Heart right ventricle (tissue), 16 donors: ENCODE data around the gene COMMD3. TPM values are rescaled to one million over a fixed set of nuclear protein-coding genes. Genes with fewer than 3 reads are reported as not detected.
"Not testable (repeated sequence)": the region's sequence is repeated elsewhere in the genome, so short reads cannot be mapped to it uniquely, and the experiment has no call there.

Source experiments
- ATAC-seq, 8 donors: fragments of 200-7000 bp; cut with Tn5 transposase; one replicate each; pipeline ENCODE4 v1.9.1; 2020; ENCODE audit warnings: mild to moderate bottlenecking in 8 of 8, moderate library complexity in 8 of 8, moderate number of reproducible peaks in 1 of 8
- DNase-seq, 2 donors: peaks; one replicate each; pipeline ENCODE4 v3.0.0-alpha.2; 2020
- H3K27ac ChIP-seq, 10 donors: fragments of 200-600 bp; sonication (generic) in 2 of 10; one replicate each; pipeline versions ENCODE4 v1.5.0 to v1.8.0; 2020 to 2022; ENCODE audit warnings: mild to moderate bottlenecking in 3 of 10
- H3K27me3 ChIP-seq, 7 donors: fragments of 200-600 bp; one replicate each; pipeline ENCODE4 v1.8.0; 2021 to 2022; ENCODE audit warnings: mild to moderate bottlenecking in 2 of 7
- H3K36me3 ChIP-seq, 9 donors: fragments of 200-600 bp; sonication (generic) in 1 of 9; one replicate each; pipeline versions ENCODE4 v1.5.0 to v1.8.0; 2020 to 2022; ENCODE audit warnings: mild to moderate bottlenecking in 2 of 9
- H3K4me1 ChIP-seq, 9 donors: fragments of 200-600 bp; sonication (generic) in 1 of 9; one replicate each; pipeline versions ENCODE4 v1.5.0 to v1.8.0; 2020 to 2022; ENCODE audit warnings: mild to moderate bottlenecking in 4 of 9
- H3K4me3 ChIP-seq, 10 donors: fragments of 200-600 bp; sonication (generic) in 2 of 10; one replicate each; pipeline versions ENCODE4 v1.5.0 to v1.8.0; 2020 to 2022; ENCODE audit warnings: mild to moderate bottlenecking in 7 of 10, moderate library complexity in 2 of 10
- H3K9me3 ChIP-seq, 11 donors: fragments of 200-600 bp in 10 of 11; sonication (generic) in 2 of 11; one replicate each; pipeline versions ENCODE4 v1.5.0 to v1.8.0; 2013 to 2022; ENCODE audit warnings: mild to moderate bottlenecking in 2 of 11, control low read depth in 1 of 11, moderate library complexity in 1 of 11
- WGBS, 2 donors: extraction: QIAGEN DNeasy Blood & Tissue Kit; methylation state at CpG; one replicate each; pipeline ENCODE4 v1.1.7; 2013; ENCODE audit warnings: inconsistent platforms in 1 of 2; 5-methylcytosine and 5-hydroxymethylcytosine counted together
- intact Hi-C, 10 donors: fragments of 100-400 bp; cut with DNase I; formaldehyde crosslinking; loops; one replicate each; pipeline versions ENCODE4 v1.11.1 to v1.14.2; 2022
- polyA plus RNA-seq, 2 donors: library from polyadenylated mRNA; stranded (reverse); fragments of 200-250 nt; gene quantifications; one replicate each; pipeline ENCODE4 v1.2.3, GENCODE V29; 2013
- total RNA-seq, 10 donors: library from RNA; stranded (reverse); fragmentation: NEBNext Ultra II Directional in 3 of 10; extraction: Animal tissue kit (Norgen Biotek cat#: 25700) in 3 of 10; gene quantifications; one replicate each; pipeline versions ENCODE4 v1.2.1 to v1.2.4, GENCODE V29; 2021 to 2023
- TF ChIP-seq, protein P1 (sequence below), 9 donors: fragments of 200-600 bp; sonication (generic) in 2 of 9; IDR thresholded peaks; one replicate each; pipeline versions ENCODE4 v1.5.0 to v1.8.0; 2021 to 2022; ENCODE audit warnings: antibody characterized with exemption in 9 of 9, mild to moderate bottlenecking in 5 of 9, moderate library complexity in 1 of 9
- donor health status: Arrhythmogenic right ventricular cardiomyopathy.
- donor health status: ischemic (EF 13 %, LVEDD 7.1; RV severe dilation, severe dysfunction).
- donor health status: healthy with polysubstance abuse.
- donor health status: DM: no; HTN: yes; CAD: no.
- donor health status: DM: no; HTN: no; CAD: no.
- donor health status: ischemic (EF 25% LVEDD 6.9; RV normal size, moderate dysfunction).
- donor health status: ischemic (EF 25% LVEDD 5.7; RV mildly dilated, moderate dysfunction).
- donor health status: healthy.
- donor health status: DM: yes; HTN: yes; CAD: no.
- donor health status: Ischemic cardiomyopathy.
- donor health status: ischemic (EF 35%, LVEDD 5.7; RV mildly dilated, moderate dysfunction).
- donor health status: nonischemic (EF 11% LVEDD 7.7; RV severe dilation, severe dysfunction).
- donor health status: DM: yes; HTN: yes; CAD: no.
- donor health status: PGD.
- donor health status: ischemic (EF 29% LVEDD 5.4; RV normal size, mild dysfunction).
- donor health status: nonischemic (EF 23%, LVEDD 6.1; RV moderate dilation, normal function).

COMMD3 gene
- total and polyA plus RNA-seq, 12 donors: 62.2 to 95.0 (median 80.6) TPM

DNA sequence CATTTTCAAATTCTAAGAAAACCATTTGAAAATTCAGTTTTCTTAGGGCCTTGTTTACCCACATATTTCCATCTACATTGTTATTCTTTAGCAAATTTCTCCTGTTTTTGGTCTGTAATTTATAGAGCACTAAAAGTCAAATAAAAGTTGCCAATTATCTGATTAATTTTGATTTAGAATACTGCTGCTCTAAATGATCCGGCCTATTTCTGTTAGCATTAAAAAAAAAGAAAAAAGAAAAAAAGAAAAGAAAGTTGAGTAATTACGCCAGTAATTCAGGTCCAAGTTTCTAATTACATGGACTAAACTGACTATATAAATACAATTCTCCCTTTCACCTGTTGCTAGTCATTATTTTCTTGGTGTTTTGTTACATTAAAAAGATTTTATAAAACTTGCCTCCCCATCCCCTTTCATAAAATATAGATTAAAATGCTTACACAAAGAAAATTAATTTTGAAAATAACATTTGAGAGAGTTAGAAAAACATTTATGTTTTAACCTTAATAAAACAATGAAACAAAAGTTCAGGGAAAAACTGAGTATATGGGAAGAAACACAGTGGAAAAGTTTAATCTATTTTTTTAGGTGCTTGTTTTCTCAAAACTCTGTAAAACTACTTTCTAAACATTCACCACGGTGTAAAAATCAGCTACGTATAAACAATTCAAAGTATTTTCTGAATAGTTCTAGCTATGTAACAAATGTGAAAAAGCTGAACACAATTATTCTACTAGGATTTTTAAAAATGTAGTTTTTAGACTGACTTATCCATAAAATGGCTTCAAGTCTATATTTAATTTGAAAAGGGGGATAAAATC, 6.8 kb upstream of the COMMD3 start:
- H3K27ac ChIP-seq: no peak overlapping the region

DNA sequence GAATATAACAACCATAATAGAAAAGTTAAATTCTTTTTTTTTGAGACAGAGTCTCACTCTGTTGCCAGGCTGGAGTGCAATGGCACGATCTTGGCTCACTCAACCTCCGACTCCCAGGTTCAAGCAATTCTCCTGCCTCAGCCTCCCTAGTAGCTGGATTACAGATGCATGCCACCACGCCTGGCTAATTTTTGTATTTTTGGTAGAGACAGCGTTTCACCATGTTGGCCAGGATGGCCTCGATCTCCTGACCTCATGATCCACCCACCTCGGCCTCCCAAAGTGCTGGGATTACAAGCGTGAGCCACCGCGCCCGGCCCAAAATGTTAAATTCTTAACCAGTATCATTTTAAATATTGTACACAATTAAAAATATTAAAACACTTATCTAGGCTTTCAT, 6.2 kb upstream of the COMMD3 start:
- not testable (repeated sequence) for H3K27ac ChIP-seq, ATAC-seq, DNase-seq, H3K36me3 ChIP-seq, H3K4me3 ChIP-seq, H3K4me1 ChIP-seq, H3K9me3 ChIP-seq, H3K27me3 ChIP-seq
- 97 to 98% methylated on average over 10 of the region's 10 CpGs for WGBS, 2 donors
- intact Hi-C loops: loop anchor here in 4 of 10 donors (5.0 to 10.0 kb wide), 3 partner anchors 55 to 305 kb away; partner anchors contain the start of gene DNAJC1 (in 1 of the 4)

More for the DNA sequence above, 6.8 kb upstream of the COMMD3 start:
- no peak for ATAC-seq
- no peak for DNase-seq
- no peaks in the 10 kb centered on the region for H3K4me1 ChIP-seq
- H3K27me3 ChIP-seq: no peaks in the 10 kb centered on the region
- no peak overlapping the region for H3K4me3 ChIP-seq
- 98 to 99% methylated on average over 4 of the region's 4 CpGs for WGBS, 2 donors
- H3K9me3 ChIP-seq: no peaks in the 10 kb centered on the region
- TF ChIP-seq, protein P1, sequence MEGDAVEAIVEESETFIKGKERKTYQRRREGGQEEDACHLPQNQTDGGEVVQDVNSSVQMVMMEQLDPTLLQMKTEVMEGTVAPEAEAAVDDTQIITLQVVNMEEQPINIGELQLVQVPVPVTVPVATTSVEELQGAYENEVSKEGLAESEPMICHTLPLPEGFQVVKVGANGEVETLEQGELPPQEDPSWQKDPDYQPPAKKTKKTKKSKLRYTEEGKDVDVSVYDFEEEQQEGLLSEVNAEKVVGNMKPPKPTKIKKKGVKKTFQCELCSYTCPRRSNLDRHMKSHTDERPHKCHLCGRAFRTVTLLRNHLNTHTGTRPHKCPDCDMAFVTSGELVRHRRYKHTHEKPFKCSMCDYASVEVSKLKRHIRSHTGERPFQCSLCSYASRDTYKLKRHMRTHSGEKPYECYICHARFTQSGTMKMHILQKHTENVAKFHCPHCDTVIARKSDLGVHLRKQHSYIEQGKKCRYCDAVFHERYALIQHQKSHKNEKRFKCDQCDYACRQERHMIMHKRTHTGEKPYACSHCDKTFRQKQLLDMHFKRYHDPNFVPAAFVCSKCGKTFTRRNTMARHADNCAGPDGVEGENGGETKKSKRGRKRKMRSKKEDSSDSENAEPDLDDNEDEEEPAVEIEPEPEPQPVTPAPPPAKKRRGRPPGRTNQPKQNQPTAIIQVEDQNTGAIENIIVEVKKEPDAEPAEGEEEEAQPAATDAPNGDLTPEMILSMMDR (IDR thresholded peaks at IDR 0.05): no peak
- no peaks in the 10 kb centered on the region for H3K36me3 ChIP-seq
- intact Hi-C loops: loop anchor here in 1 of 10 donors (10.0 kb wide), 1 partner anchor 75 kb away; no protein-coding TSS in a partner anchor

DNA sequence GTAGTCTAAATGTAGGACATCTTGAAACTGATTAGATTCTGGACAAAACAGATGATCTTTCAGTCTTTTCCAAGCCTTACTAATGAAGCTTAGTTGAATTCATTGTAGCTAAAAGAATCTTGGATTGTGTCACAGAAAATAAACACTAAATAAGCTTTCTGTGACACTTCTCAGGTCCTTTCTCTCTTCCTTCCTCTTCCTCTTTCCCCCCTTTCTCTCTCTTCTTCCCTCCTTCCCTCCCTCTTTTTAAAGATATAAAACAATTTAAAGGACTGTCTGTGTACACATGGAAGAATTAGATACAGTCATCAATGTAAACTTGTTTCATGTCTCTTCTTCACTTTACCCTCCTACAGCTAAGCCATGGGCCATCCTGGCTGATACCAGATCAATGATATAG, 5.3 kb upstream of the COMMD3 start:
- DNase-seq (no peak), ATAC-seq (no peak)
- intact Hi-C loops: loop anchor here in 4 of 10 donors (5.0 to 10.0 kb wide), 3 partner anchors 56 to 306 kb away; partner anchors contain the start of gene DNAJC1 (in 1 of the 4)
- Histone ChIP-seq H3K36me3 (no peaks in the 10 kb centered on the region), H3K4me3 (no peak overlapping the region), H3K27me3 (no peaks in the 10 kb centered on the region), H3K27ac (no peak overlapping the region), H3K9me3 (no peaks in the 10 kb centered on the region), H3K4me1 (peaks cover 0 to 11% (median 8%) of the 10 kb centered on the region in 9 donors)
- TF ChIP-seq, protein P1 (IDR thresholded peaks at IDR 0.05): no peak

DNA sequence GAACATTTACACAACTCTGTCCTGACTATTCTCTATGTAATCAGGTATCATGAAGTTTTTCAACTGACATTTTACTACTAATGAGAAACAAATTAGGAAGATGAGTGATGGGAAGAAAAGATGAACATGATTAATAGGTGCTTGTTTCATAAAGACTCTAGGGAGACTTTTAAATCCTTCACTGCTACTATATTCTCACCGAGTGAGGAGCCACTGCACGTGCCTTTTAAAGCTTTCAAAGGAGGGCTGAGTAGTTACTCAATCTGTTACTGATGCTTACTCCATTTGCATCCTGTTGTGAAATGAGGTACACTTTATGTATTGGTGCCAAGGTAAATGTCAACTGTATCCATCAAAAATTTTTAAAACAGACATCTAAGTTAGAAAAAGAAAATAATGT, 1.3 kb upstream of the COMMD3 start:
- Histone ChIP-seq H3K27ac (peak overlapping the region in 2 of 10 donors; percentile 93 to 95), H3K9me3 (no peaks in the 10 kb centered on the region), H3K27me3 (no peaks in the 10 kb centered on the region), H3K36me3 (no peaks in the 10 kb centered on the region), H3K4me1 (peaks cover 0 to 40% (median 31%) of the 10 kb centered on the region in 9 donors), H3K4me3 (peak overlapping the region in 5 of 10 donors; percentile 83 to 96 (median 89))
- intact Hi-C loops: loop anchor here in 9 of 10 donors (5.0 to 10.0 kb wide), 6 partner anchors 60 to 313 kb away; partner anchors contain the start of gene DNAJC1 (in 5 of the 9)
- TF ChIP-seq, protein P1 (IDR thresholded peaks at IDR 0.05): no peak
- DNase-seq (no peak), ATAC-seq (no peak)
- WGBS, 2 donors: 46 to 65% methylated on average over 2 of the region's 2 CpGs
